HG02678 (cell line): Measurements from ENCODE around the gene MAD1L1.

Source experiments
- ATAC-seq: cut with Tn5 transposase; IDR thresholded peaks from one replicate; pipeline ENCODE4 v1.9.1; 2021; ENCODE audit warnings: mild to moderate bottlenecking, moderate library complexity; ENCODE audit not compliant: unreplicated experiment

The MAD1L1 gene

DNA sequence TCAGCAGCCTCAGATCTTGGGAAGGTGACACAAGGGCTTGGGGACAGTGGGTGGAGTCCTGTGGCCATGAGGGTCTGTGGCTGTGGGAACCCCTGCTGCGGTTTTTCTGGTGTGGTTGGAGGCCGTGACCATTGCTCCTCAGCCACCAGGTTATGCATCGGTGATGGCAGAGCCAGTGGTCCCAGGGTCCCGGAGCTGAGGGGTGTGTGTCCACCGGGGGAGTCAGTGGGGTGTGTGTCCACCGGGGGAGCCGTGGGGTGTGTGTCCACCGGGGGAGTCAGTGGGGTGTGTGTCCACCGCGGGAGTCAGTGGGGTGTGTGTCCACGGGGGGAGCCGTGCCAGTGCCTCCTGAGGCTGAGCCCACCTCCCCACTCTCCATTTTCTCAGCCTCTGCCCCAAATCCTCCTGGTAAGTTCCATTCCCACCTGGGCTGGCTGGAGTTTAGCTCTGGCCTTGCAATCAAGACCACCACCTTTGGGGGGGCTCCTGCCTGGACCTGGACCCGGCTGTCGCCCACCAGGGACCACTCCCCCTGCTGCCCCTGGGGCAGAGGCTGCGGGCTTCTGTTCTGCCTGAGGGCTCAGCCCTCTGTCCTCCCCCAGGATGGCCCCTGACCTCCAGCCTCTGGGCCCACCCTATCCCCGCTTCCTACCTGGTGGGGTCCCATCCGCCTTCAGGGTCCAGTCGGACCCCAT, 419.2 kb downstream of the MAD1L1 start:
- no peak for ATAC-seq

DNA sequence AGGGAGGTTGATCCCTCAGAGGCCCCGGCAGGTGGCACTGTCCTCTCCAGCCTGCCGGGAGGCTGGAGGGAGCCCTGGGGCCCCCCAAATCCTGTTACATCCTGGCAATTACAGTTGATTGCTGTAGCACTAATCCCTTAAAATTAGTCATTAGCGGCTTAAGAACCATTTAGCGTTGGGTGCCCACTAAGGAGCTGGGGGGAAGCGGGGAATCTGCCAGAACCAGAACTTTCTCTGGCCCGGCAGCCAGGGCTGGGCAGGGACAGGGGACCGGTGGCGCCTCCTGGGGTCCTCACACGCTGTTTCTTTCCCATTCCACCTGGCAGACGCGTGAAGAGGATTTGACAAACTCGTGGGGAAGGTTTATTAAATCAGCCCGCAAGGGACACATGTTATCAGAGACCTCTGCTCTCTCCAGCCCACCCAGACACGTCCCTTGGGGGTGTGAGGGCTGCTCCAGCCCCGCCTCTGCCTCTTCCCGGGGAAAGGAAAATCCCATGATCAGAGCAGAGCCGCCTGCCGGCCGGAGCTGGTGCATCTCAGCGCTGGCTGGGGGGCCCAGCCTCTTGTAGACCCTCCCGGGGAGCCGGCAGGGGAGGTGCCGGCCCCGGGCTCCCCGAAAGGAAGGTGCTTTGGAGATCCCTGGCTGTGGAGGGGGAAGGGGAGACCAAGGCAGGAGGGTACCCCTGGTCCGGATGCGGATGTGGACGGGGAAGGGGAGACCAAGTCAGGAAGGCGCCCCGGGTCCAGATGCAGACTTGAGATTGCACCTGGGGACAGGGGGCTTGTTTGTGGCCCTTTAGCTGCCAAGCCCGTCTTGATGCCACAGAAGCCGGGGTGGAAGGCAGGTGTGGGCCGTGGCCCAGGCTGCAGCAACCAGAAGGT, 420.0 kb downstream of the MAD1L1 start:
- no peak for ATAC-seq

DNA sequence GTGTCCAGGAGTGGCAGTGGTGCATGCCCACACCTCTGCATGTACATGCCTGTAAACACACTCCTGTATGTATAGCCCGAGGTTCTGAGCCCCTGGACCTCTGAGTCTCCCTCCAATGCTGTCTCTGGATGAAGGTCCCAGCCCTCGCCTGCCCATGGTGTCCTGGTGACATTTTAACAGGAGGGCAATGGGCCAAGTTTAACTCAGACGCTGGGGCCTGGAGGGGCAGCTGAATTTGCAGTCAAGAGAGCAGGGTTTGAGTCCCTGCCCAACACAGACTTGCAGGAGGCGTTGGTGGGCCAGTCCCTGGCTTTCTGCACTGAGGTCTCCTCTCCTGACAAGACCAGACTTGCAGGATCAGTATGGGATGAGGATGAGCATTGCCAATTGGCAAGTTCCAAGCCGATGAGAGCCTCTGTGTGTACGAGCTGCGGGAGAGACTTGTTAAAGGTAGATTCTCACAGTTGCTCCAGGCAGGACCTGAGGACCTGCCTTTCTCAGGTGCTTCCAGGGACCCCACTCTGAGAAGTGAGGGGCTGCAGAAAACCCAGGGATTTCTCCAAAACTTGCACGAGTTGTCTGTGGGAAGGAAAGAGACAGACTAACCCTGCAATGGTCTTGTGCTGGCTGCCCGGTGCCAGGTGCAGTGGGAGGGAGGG, 420.8 kb downstream of the MAD1L1 start:
- ATAC-seq = no peak

DNA sequence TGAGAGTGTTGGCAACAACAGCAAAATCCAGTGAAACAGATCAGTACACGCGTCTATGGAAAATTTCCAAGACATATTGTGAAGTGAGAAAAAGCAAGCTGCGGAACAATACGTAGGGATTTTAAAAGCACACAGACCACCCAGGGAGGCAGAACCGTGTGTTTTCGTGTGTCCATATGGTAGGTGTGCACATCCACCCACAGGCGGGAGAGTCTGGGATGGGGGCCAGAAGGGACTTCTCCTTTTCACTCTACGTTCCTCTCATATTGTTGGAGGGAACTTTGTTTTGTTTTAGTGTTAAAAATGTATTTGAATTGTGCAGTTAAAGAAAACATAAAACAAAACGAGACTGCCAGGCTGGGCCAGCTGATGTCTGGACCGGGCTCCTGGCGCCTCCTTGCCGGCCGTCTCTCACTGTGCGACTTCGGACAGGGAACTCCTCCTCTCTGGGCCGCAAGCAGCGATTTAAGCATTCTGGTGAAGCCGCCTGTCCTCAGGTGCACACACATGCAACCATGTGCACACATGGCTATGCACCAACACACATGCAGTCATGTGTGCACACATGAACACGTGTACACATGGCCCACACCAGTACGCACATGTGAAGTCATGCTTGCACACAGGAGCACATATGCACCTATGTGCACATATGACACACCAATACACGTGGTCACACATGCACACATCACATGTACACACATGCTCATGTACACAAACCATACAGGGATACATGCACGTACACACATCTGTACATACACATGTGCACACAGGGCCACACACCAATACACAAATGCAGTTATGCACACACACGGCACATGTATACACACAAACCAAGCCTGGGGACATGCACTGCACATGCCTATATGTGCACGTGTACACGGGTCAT, 421.5 kb downstream of the MAD1L1 start:
- no peak for ATAC-seq

- ATAC-seq = no peak
These were observed 422.2 kb downstream of the MAD1L1 start for GRCh38 chr7:1810521-1810920.

DNA sequence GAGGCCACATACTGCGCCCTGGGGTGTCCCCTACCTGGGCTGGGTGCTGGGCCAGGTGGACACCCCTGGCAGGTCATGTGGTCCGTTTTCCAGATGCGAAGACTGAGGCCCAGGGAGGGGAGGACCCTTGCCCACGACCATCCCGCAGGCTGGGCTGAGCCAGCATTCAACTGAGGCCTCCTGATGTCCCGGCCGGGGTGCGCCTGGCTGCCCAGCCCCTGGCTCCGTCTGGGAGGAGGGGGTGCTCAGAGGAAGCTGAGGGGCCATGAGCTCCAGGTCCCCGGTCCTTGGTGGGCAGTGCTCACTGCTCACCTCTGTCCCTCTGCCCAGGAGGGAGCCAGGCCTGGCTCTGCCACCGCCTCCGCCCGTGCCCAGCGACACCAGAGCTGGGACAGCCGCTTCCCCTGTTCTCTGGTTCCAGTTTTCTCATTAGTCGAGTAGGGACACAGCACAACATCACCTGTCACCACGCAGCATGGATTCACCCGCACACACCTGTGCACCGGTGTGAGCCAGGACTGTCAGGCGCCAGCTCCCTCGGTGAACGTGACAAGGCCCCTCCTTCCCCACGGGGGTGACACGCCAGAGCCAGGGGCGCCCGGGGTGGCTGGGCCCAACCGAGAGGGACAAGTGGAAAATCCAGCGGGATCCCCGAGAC, 423.0 kb downstream of the MAD1L1 start:
- ATAC-seq = no peak

- no peak for ATAC-seq
These were observed 423.7 kb downstream of the MAD1L1 start for GRCh38 chr7:1809070-1809469.

DNA sequence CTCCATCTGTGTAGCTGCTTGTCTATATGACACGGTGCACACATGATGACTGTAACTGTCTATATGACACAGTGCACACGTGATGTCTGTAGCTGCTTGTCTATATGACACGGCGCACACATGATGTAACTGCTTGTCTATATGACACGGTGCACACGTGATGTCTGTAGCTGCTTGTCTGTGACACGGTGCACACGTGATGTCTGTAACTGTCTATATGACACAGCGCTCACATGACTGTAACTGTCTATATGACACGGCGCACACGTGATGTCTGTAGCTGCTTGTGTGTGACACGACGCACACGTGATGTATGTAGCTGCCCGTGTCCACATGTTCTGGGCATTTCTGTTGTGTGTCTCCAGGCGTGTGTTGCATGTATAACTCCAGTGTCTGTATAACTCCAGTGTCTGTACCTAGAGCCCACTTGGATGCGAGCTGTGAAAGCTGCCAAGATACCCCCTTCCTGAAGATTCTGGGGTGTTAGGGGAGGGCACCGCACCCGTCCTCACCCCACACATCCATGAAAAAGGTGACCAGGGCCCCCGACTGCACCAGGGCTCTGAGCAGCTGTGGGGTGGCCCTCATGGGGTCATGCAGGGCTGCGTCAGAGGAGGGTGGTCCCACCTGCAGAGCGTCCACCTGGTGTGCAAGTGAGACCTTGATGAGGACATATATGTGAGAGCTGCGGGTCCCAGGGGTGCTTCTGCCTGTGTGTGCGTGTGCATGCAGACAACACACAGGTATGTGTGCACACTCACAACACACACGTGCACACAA, 424.7 kb downstream of the MAD1L1 start:
- ATAC-seq = no peak

DNA sequence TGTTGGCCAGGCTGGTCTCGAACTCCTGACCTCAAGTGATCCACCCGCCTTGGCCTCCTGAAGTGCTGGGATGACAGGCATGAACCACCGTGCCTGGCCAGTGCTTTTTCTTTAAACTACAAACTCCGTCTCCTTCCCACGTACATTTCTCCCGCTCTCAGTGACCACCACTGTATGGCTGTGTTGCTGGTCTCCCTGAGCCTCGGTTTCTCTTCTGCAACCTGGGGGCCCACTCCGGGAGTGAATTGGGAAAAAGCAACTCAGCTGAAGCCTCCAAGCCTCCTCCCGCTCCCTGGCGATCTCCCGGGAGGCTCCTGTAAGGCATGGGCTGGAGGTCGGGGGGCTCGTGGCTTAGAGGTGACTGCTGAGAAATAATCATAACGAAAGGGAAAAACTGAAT, 426.4 kb downstream of the MAD1L1 start:
- ATAC-seq = no peak

GRCh38 chr7:1804310-1804709, 428.4 kb downstream of the MAD1L1 start:
- ATAC-seq = no peak

DNA sequence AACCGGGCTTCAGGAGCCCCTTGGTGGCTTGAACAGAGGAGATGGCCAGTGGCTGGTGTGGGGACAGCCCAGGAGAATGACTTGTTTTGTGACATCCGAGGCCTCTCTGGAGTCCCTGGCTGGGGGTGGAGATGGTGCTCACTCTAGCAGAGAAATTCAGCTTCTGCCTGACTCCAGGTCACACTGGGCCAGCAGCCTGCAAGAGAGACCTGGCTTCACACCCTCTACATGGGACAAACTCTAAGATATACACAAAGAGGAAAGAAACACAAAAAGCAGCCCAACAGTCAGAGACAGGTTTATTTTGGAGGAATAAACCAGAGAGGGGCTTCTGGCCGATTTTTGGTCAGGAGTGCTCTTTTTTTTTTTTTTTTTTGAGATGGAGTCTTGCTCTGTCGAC, 429.8 kb downstream of the MAD1L1 start:
- ATAC-seq = no peak

DNA sequence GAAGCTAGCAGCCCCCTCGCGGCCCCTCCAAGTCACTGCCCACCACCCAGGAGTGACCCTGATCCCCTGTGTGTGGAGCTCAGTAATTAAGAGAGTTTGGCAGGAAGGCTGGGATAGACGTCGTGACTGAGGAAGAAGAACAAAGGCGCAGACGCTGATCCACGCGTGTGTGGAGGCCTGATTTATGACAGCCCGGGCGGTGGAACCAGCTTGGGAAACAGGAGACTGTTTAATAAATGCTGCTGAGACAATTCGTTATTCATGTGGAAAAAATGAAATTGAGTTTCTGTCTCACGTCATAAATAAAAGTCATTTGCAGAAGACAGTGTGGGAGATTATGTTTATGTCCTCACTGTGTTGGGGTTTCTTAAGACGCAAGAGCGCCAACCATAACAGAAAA, 431.8 kb downstream of the MAD1L1 start:
- ATAC-seq = no peak

GRCh38 chr7:1798191-1798590, 434.6 kb downstream of the MAD1L1 start:
- no peak for ATAC-seq

DNA sequence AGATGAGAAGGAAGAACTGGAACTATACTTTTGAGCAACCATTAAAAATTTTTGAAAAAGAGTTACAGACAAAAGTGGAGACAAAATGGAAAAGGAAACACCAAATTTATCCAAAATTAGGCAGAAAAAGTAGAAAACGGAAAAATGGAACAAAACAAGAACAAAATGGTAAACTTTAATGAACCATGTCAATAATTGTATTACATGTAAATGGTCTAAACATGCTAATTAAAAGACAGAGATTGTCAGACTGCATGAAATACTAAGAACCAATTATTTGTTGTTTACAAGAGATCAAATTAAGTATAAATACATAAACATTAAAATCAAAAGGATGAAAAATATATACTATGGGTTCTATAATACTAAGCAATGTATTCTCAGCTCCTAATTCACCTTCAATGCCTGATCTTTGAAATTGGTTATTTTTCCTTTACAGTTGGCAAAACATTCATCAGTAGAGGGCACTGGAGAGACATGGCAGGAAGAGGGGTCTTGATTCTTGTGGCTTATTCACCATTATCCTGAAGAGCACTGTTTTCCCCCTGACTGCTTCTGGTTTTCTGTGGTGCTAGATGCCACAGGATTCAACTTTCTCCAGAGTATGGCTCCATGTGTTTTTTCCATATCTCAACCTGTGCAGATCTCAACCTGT, 437.7 kb downstream of the MAD1L1 start:
- ATAC-seq = no peak

DNA sequence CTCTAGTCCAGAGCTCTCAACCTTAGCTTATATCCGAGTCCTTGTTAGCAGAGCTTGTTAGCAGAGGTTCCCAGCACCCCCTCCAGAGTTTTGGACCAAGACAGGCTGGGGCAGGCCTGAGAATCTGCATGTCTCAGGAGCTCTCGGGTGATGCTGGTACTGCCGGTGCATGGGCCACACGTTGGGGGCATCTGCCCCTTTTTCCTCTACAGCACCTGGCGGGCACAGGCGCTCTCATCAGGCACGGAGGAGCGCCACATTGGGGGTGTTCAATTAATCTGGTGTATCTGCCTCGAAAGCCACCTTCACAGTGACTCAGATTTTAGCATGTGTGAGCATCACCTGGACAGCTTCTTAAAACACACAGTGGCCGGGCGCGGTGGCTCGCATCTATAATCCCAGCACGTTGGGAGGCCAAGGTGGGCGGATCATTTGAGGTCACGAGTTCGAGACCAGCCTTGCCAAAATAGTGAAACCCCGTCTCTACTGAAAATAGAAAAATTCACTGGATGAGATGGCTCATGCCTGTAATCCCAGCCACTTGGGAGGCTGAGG, 445.0 kb downstream of the MAD1L1 start:
- ATAC-seq = no peak

DNA sequence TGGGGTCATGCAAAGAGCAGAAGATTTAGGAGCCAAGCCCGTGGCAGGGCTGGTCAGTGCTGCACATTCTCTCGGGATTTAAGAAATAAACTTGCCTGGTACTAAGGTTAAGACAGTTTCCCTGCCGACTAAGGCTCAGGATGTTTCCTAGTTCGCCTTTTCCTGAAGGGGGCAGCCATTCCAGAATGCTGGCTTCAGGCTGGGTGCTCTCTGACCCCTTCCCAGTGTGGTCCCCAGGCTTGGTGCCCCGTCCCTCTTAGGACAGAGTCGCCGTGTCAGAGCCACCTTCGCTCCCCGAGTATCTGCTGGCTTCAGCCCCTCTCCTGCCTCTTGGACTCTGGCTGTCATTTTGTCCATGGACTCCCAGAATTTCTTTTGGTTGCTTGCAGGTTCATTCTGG, 445.5 kb downstream of the MAD1L1 start:
- no peak for ATAC-seq

- ATAC-seq = no peak
These were observed 446.9 kb downstream of the MAD1L1 start for GRCh38 chr7:1785839-1786238.

GRCh38 chr7:1781369-1781768, 451.4 kb downstream of the MAD1L1 start:
- ATAC-seq = no peak

- ATAC-seq = no peak
These were observed 453.3 kb downstream of the MAD1L1 start for GRCh38 chr7:1779445-1779844.
